Hematopoietic multipotent progenitor cell treated with erythropoietin and hydrocortisone succinate and interleukin-3 and kit ligand, for 6 days (in vitro differentiated cells): Measurements from ENCODE around the gene DAD1.

Source experiments
- DNase-seq: peaks from one replicate; pipeline ENCODE4 v3.0.0-alpha.2; 2015

Gene DAD1

DNA sequence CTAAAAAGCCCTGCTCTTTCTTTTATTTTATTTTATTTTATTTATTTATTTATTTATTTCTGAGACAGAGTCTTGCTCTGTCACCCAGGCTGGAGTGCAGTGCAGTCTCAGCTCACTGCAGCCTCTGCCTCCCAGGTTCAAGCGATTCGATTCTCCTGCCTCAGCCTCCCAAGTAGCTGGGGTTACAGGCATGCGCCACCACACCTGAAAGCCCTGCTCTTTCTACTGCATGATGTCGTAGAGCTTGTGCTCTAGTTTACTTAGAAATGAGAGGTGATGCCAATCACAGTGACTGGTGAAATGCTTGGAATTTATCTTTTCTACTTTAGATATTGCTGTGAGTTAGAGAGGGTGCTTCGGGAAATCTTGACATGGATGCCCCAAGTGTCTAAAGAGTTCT is 54.5 kb downstream of the DAD1 start:
- DNase-seq: no peak

DNA sequence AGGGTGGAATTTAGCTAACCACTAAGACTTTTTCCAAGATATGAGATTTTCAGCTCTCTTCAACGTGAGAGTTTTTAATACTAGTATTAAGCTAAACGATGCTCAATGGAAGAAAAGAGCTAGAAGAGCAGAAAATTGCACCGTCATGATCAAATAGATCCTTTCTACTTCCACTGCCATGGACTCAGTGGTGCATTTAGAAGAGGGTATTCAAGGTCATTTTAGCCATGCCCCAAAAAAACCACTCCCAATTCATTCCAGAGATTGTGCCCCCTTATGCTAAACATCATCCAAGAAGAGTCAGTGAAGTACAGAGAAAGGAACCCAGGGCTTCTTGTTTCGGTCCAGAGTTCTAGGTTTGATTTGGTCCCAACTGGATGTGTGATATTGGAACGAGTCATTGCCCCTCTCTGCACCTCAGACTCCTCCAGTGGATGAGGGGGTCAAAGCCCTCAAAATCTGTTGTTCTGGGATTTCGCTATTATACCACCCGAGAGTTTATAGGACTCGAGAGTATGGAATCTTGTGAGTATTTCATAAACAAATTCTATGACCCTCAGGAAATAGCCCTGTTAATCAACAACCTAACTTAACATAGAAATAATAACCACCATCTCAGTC is 55.2 kb downstream of the DAD1 start:
- DNase-seq: no peak

DNA sequence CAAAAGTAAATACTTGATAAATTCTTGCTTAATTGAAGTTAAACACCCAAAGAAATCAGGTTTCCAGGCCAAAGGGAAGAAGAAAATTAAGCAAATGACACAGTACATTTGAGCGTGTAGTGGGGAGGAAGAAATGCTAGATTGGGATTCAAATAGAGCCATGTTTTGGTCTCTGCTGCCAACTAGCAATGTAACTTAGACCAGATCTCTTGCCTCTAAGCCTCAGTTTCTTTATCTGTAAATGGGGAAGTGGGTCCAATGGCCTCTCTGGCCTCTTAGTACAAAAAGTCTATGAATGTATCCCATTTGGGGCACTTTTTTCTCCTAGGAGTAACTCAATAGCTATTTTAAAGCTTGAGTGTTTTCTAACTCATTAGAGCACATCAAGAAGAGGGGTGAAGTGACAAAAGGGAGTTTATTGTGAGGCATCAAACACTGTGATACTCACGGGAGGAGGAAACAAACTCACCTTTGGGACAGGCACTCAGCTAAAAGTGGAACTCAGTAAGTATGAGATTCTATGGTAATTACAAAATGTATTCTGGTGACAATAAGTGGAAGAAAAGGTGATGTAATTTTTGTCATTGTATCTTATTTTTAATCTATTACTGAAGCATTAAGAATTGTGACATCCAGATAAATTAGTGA is 55.8 kb downstream of the DAD1 start:
- no peak for DNase-seq

DNA sequence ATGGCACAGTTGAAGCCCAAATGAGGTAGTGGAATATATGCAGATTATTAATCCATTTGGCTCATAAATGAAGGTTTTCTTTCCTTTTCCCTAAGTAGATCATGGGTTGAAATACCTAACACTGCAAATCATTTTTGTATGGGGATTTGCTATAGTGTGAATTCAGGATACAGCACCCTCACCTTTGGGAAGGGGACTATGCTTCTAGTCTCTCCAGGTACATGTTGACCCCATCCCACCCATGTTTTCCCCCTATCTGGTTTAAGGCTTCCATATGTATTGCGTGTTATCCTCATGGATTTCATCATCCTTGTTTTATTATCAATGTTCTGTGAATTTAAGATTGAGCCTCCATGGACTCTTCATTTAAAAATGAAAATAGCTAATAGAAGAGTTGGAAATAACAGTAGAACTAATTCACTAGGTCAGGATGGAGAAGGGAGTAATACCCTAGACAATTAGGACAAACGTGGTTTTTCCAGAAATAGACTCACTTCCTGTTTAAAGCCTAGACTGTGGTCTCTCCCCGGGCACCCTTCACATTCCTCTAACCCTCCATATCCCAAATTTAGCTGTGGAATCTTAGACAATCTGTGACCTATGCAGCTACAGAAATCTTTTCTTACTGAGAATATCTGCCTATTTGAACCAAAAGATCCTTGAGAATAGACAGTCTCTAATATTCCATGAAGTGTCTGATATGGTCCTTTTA is 56.5 kb downstream of the DAD1 start:
- DNase-seq: no peak

DNA sequence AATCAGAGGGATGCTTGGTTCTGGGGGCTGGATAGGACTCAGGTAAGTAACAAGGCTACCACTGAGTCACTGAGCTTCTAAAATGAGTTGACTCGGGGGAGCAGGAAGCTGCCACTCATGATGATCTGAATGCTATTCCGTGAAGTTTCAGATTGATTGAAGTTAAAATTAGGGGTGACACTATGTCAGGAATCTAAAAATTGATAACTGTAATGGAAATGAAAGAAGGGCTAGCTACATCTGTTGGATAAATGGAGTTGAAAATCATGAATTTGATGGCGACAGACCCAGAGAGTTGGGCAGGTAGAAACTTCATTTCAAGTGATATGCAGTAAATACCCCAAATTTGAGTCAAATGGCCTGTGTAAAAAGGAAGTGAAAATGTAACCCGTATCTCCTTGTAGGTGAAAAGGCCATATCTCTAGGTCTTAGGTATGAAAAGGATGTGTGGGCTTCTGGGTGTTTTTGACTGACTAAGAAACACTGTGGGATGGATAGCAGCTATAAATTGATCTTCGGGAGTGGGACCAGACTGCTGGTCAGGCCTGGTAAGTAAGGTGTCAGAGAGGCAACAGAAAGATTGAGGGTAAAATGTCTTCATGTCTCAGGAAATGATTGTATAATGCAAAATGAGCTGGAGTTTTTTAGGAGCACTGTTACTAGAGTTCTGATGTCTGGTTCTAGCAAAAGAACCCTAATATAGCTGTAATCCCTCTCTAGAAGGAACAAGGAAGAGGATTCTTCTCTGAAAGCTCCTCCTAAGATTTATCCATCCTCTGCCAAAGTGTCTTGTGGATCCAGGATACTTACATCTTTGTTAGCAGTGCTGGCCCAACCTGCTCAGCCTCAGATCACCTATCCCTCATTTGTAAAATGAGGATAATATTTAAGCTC is 57.3 kb downstream of the DAD1 start:
- DNase-seq: no peak

DNA sequence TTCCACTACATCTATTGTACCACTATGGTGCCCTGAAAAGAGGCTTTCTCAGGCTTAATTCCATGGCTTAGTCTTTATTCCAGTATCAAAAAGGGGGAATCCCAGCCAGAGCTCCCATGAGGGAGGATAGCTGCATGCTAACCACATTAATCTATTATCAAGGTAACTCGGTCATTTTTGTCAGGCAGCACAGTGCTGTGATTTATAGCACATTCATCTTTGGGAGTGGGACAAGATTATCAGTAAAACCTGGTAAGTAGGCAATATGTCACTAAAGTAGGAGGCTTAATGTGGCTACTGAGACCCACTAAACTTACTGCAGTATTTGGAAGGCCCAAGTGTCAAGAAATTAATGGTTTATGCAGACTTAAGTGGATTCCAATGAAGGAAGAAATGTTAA is 58.9 kb downstream of the DAD1 start:
- DNase-seq: no peak

GRCh38 chr14:22526744-22527143 is 62.3 kb downstream of the DAD1 start:
- DNase-seq: no peak

DNA sequence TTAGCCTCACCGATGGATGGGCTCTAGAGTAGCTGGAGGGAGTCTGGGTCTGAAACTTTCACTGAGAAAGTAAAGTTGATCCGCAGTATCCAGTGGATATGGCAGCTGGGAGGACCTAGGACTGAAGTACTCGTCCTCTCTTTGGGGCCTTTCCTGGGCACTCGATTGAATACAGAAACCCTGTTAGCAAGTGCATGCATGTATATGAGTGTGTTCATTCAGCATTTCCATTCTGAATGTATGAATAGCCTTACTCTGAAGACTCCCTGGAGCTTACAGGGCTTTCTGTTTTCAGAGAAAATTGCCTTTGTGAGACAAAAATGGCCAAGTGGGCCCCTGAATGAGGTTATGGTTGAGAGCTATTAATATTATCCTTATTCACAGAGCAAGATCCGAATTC is 62.8 kb downstream of the DAD1 start:
- no peak for DNase-seq

DNA sequence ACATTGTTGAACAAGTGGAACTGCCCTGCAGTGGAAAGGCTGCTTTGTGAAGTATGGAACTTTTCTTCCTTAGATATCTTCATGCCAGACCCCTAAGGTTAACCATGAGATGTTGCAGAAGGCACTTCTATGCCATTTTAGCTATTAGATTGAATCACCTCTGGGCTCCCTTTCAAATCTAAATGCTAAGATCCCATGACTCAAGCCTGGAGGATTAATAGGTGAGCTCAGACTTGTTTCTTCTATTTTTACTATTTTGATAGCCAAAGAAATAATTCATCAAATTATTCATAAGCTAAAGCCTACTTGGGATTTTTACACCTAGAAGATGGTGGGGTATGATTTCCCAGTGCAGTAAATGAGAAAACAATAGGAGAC is 64.3 kb downstream of the DAD1 start:
- no peak for DNase-seq

DNA sequence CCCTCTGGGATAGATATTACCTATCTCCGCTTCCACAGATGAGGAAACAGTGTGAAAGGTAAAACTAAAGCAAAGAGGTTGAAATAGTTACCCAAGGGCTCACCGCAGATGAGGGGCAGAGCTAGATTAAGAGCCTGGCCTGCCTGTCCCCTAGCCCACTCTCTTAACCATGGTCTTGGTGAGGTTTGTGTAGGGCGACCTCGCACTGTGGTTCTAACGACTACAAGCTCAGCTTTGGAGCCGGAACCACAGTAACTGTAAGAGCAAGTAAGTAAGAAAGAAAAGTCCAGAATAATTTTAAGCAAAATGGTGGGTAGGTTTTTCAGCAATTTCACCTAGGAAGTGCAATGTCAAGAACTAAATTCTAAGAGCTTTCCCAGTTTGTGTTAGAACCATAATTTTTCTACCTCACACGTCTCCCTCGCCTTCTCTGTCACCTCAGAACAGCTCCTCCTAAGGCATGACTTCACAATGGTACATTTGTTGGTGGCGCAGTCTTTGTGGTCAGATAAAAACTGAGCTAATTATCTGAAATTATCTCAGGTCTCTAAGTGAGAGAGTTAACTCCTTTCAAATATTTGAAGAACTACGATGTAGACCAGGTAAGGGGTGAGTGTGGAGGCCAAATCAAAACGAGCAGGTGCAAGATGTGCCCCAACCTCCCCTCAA is 64.8 kb downstream of the DAD1 start:
- no peak for DNase-seq

GRCh38 chr14:22523283-22523682 is 65.7 kb downstream of the DAD1 start:
- DNase-seq: no peak

- DNase-seq: no peak
Measured at GRCh38 chr14:22522466-22522957, 66.5 kb downstream of the DAD1 start.

GRCh38 chr14:22521449-22522239 is 67.4 kb downstream of the DAD1 start:
- no peak for DNase-seq

DNA sequence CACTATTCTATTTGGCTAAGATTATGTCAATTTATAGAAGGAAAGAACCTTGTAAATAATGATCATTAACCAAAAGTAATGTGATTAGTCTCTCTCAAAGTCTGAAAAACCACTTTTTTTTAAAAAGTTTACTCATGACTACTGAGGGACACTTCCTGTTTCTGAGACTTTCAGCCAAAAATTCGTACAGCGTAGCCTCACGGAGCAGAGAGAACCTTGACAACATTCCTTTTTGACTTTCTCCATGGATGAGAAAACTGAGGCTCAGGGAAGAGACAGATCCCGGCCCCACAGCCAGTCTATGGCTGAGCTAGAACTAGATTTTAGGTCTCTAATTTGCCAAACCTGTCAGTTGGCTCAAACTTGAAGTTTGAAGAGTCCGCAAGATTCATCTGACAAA is 68.2 kb downstream of the DAD1 start:
- no peak for DNase-seq

GRCh38 chr14:22519877-22520685 is 68.9 kb downstream of the DAD1 start:
- DNase-seq: no peak

DNA sequence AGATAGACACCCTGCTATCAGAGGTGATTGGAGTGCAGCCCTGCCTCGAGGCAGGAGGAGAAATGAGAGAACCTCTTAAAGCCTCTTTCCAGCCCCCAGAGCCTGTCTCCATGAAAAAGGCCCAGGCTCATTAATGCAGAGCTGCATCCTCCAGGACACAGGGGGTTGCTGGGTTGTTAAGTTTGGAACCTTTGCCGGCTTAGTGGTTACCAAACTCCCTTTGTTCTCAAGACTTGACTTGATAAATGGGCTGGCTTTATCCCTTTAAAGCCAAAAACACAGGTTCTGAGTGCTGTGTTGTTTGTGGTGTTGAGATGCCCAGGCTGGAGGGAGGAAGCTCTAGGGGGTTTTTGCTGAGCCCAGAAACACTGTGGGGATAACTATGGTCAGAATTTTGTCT is 71.0 kb downstream of the DAD1 start:
- no peak for DNase-seq

GRCh38 chr14:22517117-22517720 is 71.8 kb downstream of the DAD1 start:
- no peak for DNase-seq

GRCh38 chr14:22515929-22516328 is 73.1 kb downstream of the DAD1 start:
- no peak for DNase-seq
